Measurements from ENCODE around the gene CISD1.
A peak's percentile ranks its signal among the peaks of the same experiment; 100 is the strongest.
"Not testable (repeated sequence)": the region's sequence is repeated elsewhere in the genome, so short reads cannot be mapped to it uniquely, and the experiment has no call there.

CISD1 gene

GRCh38 chr10:58268946-58269781 lies at the start of gene CISD1:
TSS of gene CISD1 (plus strand) at chr10:58269162. CDS start at chr10:58269274, 112 bp downstream.
- DNase-seq: peak; percentile 42 to 97 (median 93)

GRCh38 chr10:58219875-58220274 lies 49.1 kb upstream of the CISD1 start:
- DNase-seq: no peak

GRCh38 chr10:58220769-58221451 lies 48.1 kb upstream of the CISD1 start:
- no peak for DNase-seq

GRCh38 chr10:58225654-58226053 lies 43.3 kb upstream of the CISD1 start:
- DNase-seq: no peak

- peak in 25 of 56 donors; percentile 1 to 39 (median 10) for DNase-seq
Observed at GRCh38 chr10:58229856-58230255, 39.1 kb upstream of the CISD1 start.

GRCh38 chr10:58237014-58237834 lies 31.7 kb upstream of the CISD1 start:
- DNase-seq: no peak

GRCh38 chr10:58239561-58240169 lies 29.3 kb upstream of the CISD1 start:
- DNase-seq: no peak

- DNase-seq: no peak
Observed at GRCh38 chr10:58240531-58240930, 28.4 kb upstream of the CISD1 start.

- DNase-seq: no peak
Observed at GRCh38 chr10:58241346-58241745, 27.6 kb upstream of the CISD1 start.

- DNase-seq: no peak
Observed at GRCh38 chr10:58243269-58243668, 25.7 kb upstream of the CISD1 start.

- DNase-seq: not testable (repeated sequence)
Observed at GRCh38 chr10:58243801-58244200, 25.2 kb upstream of the CISD1 start.

GRCh38 chr10:58244242-58244641 lies 24.7 kb upstream of the CISD1 start:
- DNase-seq: not testable (repeated sequence)

- DNase-seq: not testable (repeated sequence)
Observed at GRCh38 chr10:58244666-58245065, 24.3 kb upstream of the CISD1 start.

- no peak for DNase-seq
Observed at GRCh38 chr10:58253184-58253583, 15.8 kb upstream of the CISD1 start.

GRCh38 chr10:58254644-58255043 lies 14.3 kb upstream of the CISD1 start:
- DNase-seq: no peak

GRCh38 chr10:58256013-58256780 lies 12.8 kb upstream of the CISD1 start:
- not testable (repeated sequence) for DNase-seq

- no peak for DNase-seq
Observed at GRCh38 chr10:58258977-58259692, 9.8 kb upstream of the CISD1 start.

GRCh38 chr10:58260334-58260733 lies 8.6 kb upstream of the CISD1 start:
- DNase-seq: no peak

GRCh38 chr10:58262766-58263165 lies 6.2 kb upstream of the CISD1 start:
- DNase-seq: no peak

- DNase-seq: no peak
Observed at GRCh38 chr10:58264780-58265179, 4.2 kb upstream of the CISD1 start.
